ENCODE measurements around the gene ME2. TPM values are rescaled to one million over a fixed set of nuclear protein-coding genes. Genes with fewer than 3 reads are reported as not detected.

The ME2 gene
- total and polyA plus RNA-seq, 11 donors, result 24.5 to 91.3 (median 71.1) TPM

GRCh38 chr18:50947899-50948298, 69.0 kb downstream of the ME2 start:
- DNase-seq (no peak), ATAC-seq (no peak)
- no peaks in the 10 kb centered on the region for H3K9me3 ChIP-seq
- H3K36me3 ChIP-seq, result peaks cover 0 to 46% (median 15%) of the 10 kb centered on the region in 9 donors
- intact Hi-C loops (cut with DNase I), result no loop called here
- 69 to 74% (median 72%) methylated on average over 1 of the region's 1 CpG for WGBS, 4 donors
- H3K4me1 ChIP-seq, result peaks cover 0 to 4% (median 0%) of the 10 kb centered on the region in 12 donors
- no peak overlapping the region for H3K4me3 ChIP-seq
- H3K27me3 ChIP-seq, result no peaks in the 10 kb centered on the region
- no peak overlapping the region for H3K27ac ChIP-seq
- TF ChIP-seq CTCF (IDR thresholded peaks at IDR 0.05), result no peak
- no peak for TF ChIP-seq POLR2A (IDR thresholded peaks at IDR 0.05)

DNA sequence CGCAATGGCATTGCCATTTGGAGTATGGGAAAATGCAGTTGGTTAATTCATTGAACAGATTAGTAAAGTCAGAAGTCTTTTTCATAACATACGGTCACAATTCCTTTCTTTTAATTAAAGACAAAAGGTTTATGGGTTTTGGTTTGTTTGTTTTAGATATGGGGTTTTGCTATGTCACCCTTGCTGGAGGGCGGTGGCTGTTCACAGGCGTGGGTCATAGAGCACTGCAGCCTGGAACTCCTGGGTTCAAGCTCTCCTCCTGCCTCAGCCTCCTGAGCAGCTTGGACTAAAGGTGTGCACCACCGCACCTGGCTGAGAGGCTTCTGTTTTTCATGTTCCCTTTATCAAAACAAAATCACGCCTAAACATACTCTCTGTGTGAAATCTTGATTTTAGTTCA, 70.3 kb downstream of the ME2 start:
- 94 to 97% (median 96%) methylated on average over 6 of the region's 6 CpGs for WGBS, 4 donors
- H3K27ac ChIP-seq, result no peak overlapping the region
- DNase-seq (no peak), ATAC-seq (no peak)
- H3K9me3 ChIP-seq, result no peaks in the 10 kb centered on the region
- no peaks in the 10 kb centered on the region for H3K27me3 ChIP-seq
- intact Hi-C loops (cut with DNase I), result no loop called here
- H3K4me3 ChIP-seq, result no peak overlapping the region
- TF ChIP-seq POLR2A (IDR thresholded peaks at IDR 0.05), result no peak
- no peak for TF ChIP-seq CTCF (IDR thresholded peaks at IDR 0.05)
- H3K36me3 ChIP-seq, result peaks cover 0 to 35% (median 15%) of the 10 kb centered on the region in 9 donors
- no peaks in the 10 kb centered on the region for H3K4me1 ChIP-seq

DNA sequence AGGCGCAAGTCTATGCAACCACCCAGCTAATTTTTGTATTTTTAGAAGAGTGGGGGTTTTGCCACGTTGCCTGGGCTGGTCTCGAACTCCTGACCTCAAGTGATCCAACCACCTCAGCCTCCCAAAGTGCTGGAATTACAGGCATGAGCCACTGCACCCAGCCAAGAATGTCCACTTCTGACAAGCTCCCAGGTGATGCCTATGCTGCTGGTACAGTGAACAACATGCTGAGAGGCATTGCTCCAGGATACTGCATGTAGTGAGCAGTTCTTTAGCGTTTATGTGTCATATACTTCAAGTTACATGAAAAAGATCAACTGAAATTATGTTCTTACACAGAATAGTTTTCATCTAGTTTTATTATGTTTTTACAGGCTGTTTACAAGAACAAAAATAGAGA, 71.7 kb downstream of the ME2 start:
- H3K9me3 ChIP-seq, result no peaks in the 10 kb centered on the region
- no peaks in the 10 kb centered on the region for H3K4me1 ChIP-seq
- TF ChIP-seq POLR2A (IDR thresholded peaks at IDR 0.05) (no peak), CTCF (IDR thresholded peaks at IDR 0.05) (no peak)
- no peak for ATAC-seq
- 83 to 85% (median 83%) methylated on average over 4 of the region's 4 CpGs for WGBS, 4 donors
- no peak overlapping the region for H3K27ac ChIP-seq
- intact Hi-C loops (cut with DNase I), result no loop called here
- no peak for DNase-seq
- no peaks in the 10 kb centered on the region for H3K27me3 ChIP-seq
- H3K36me3 ChIP-seq, result peaks cover 0 to 26% (median 7%) of the 10 kb centered on the region in 9 donors
- no peak overlapping the region for H3K4me3 ChIP-seq

DNA sequence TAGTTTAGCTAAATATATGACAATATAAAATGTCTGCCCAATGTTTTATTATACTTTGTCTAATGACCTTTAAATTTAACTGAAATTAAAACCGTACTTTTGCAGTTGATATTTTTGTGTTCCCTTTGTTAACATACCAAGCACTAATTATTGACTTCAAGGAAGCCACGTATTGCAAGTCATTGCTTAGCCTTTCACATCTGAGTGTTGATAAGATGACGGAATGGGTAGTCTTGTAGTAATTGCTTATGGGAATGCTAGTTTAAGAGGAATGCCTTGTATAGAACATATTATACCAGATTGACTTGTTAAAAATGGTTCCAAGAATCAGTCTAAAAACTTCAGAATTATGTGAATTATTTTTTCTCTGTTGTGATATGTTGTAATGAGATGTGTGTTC, 74.9 kb downstream of the ME2 start:
- no peaks in the 10 kb centered on the region for H3K9me3 ChIP-seq
- DNase-seq (no peak), ATAC-seq (no peak)
- intact Hi-C loops (cut with DNase I), result loop anchor here in 1 of 10 donors (2.0 kb wide), 1 partner anchor 41 kb away; no protein-coding TSS in a partner anchor
- no peaks in the 10 kb centered on the region for H3K27me3 ChIP-seq
- H3K4me3 ChIP-seq, result no peak overlapping the region
- H3K4me1 ChIP-seq, result no peaks in the 10 kb centered on the region
- H3K36me3 ChIP-seq, result peaks cover 0 to 1% (median 0%) of the 10 kb centered on the region in 9 donors
- WGBS, 4 donors, result 69 to 78% (median 74%) methylated on average over 3 of the region's 3 CpGs
- H3K27ac ChIP-seq, result no peak overlapping the region
- TF ChIP-seq CTCF (IDR thresholded peaks at IDR 0.05), result no peak
